C4-2B (cell line): ENCODE data around the gene MFNG.

ENCODE experiments used
- CTCF ChIP-seq: fragments of 450-650 bp; conservative IDR thresholded peaks from 2 replicates; pipeline ENCODE4 v1.5.1; 2017; ENCODE audit warnings: mild to moderate bottlenecking
- ZFX ChIP-seq: fragments of 450-650 bp; IDR thresholded peaks from 2 replicates; pipeline ENCODE4 v1.6.1; 2017

DNA sequence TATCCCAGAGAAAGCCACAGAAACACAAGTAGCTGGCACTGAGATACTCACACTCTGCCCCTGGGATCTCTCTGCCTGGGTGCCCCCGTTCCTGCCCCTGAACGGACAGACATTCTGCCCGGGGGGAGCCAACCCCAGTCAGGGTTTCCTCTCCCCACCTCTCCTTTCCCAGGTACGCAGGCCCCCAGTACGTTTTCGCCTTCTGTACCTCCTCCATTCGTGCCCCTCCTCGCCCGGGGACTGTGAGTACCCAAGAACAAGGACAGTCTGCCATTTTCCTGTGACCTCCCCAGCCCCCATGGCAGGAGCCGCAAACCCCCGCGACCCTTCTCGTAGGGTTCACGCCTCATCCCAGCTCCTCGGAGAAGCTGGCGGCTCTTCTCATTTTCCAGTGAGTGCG is 29.8 kb downstream of the MFNG start:
- no peak for TF ChIP-seq CTCF
- TF ChIP-seq ZFX: no peak
